Measurements from ENCODE around the gene CAPN8. TPM values are rescaled to one million over a fixed set of nuclear protein-coding genes. Genes with fewer than 3 reads are reported as not detected.
A peak's percentile ranks its signal among the peaks of the same experiment; 100 is the strongest.

CAPN8 gene
- total RNA-seq, 1 donor from 2014 or later, result 1.7 TPM

DNA sequence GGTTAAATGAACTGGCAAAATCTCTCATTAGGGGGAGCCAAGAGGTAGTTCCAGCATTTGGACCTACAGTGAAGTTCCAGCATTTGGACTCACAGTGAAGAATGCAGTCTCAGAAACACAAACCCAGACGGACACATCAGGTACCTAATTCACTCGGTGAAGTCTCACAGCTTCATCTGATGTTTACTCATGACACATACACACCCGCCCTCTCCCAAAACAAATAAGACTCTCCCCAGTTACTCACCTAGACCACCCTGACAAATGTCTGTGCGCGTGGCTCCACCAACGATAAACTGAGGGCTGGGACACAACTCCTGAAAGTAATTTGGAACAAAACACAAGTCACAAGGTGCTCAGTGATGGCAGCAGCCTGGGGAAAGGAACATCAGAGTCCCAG, 11.4 kb downstream of the CAPN8 start:
- no peak for DNase-seq (ENCODE audit: low spot score)

DNA sequence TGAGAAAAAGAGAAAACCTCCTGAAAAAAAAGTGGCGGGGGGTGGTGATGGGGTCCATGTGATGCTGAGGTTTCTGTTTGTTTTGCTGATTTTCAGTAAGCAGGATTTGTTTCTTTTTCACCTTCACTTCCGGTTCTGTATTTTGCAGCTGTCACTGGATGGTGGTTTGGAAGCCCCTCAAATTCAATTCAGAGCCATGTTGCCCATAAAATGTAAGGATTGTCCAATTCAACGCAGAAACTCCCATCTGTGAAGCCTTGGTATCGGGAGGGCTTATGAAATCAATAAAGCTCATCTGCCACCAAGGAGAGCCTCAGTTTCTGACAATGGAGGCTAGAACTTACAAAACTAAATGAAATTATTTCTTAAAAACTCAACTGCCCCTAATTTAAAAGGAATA, 12.1 kb downstream of the CAPN8 start:
- no peak for DNase-seq (ENCODE audit: low spot score)

DNA sequence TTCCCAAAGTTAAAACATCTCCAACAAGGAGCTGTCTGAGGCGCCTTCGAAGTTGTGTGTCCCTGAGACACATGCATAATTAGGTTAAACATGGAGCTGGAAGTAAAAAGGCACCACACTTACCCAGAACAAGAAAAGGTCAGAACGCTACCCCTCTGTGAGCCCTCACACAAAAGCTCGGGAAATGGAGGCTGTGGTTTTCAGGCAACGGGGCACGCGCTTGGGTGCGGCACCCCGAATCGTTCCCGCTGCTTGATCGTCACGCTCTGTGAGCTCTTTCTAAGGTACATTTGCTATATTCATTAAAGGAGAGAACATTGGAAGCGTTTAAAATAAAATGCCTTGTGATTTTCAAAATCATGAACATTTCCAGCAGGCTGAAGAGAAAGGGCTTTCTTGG, 12.5 kb downstream of the CAPN8 start:
- no peak for DNase-seq (ENCODE audit: low spot score)

DNA sequence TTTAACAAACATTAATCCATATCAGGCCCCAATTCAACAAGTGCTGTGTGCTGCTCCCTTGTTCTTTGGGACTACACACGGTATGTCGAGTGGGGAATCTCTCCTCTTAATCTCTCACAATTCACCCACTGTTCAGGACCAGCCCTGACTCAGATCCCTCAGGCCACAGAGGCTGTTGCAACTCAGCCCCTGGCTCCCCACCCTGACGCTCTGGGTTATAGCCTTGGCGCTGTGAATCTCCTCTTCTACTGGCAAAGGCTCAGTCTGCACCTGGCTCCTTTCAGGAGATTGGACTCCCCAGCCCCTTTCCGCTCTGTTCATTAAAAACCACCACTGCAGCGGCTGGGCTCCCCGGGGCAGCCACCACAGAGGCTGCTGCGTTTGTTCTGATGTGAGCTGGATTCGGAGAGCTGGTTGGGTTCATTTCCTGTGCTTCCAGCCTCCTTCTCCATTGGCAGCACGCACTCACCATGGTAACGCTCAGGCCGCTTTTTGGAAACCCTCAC, 13.0 kb downstream of the CAPN8 start:
- no peak for DNase-seq (ENCODE audit: low spot score)

DNA sequence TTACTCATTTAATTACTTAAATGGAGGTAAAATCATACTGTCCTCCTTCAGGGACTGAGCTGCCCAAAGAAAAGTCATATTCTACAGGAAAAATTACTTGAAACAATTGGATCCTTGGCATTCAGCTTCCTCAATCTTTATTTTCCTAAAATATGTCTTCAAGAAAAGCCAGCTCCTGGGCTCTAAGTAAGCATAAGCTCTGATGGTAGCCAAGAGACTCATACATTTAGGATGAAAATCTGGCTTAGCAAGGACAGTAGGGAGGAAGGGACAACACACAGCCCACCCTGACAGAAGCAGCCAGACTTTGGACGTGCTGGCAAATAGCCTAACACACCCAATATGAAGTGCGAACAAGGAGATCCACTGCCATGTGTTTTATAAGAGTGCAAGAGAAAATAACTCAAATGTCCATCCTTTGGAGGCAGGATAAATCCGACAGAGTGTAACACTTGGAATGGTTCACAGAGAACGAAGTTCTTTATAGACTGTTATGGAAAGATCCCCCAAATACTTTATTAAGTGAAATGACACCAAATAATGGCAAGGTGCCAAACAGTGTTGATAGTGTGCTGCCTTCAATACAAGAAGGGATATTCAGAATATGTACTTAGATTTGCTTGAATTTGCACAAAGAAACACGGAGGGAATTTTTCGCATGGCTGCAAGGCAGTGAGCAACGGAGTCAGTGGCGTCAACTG, 14.1 kb downstream of the CAPN8 start:
- DNase-seq (ENCODE audit: low spot score), result no peak

DNA sequence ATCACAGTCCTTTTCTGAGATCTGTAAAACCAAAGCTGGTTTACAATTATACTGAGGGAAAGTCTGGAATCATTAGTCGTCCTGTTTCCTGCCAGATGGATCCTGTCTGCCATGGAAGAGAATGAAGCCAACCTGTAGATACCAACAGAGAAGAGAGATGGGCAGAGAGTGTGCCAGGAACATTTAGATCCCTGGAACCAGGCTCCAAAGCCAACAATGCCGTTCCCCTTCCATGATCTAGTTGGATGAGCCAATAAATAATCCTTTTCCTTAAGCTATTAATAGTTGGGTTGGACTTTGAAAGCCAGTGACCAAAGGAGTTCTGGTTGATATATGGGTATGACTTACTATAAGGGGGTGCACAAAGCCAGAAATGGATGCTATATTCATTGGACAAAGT, 15.0 kb downstream of the CAPN8 start:
- no peak for DNase-seq (ENCODE audit: low spot score)

DNA sequence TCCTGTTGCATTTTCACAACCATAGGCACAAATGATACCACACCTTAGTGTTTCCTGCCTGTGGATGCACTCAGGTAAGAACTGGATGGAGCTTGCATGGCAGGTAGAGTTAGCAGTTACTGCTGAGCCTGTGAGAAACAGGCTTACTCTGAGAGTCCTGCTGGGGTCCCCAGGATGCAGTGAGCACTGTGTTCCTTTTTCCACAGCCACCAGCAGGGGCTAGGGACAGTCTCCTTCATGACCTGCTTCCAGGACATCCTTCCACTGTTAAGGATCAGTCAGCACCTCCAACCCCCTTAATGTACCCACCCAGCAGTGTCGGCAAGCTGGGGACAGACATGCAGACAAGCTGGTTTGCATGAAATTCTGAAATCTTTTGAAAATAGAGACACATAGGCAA, 16.3 kb downstream of the CAPN8 start:
- no peak for DNase-seq (ENCODE audit: low spot score)

DNA sequence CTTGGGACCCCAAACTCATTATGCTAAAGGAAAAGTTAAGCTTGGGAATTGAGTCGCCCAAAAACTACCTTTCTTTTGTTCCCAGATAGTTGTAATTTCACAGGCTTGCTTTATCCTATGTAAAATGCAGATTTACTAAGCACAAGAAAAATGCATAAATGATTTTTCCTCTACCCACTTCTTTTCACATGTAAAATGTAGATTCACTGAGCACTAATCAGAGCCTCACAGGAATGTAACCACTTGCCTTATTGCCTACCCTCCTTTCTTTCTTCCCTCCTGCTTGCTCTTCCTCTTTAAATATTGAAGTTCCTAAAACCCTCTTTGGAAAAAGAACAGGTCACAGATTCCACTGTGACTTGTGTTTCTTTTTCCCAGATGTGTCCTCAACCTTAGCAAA, 18.3 kb downstream of the CAPN8 start:
- no peak for DNase-seq (ENCODE audit: low spot score)

DNA sequence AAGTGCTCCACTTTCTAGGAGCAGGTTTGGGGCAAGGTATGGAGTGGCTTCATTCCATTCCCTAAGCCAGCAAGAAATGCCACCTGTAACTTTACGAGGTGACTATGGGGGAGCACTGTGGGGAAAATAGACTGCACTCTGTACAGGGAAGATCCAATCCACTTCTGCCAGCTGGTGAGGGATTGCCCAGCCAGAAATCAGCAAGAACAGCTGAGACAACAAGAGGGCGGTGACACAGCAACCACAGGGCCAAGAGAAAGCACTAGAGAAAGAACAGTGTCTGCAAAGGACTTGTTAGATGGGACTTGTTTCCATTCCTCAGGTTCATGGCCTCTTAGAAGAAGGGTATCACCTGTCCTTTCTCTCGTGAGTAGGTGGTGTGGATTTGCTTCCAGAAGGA, 19.6 kb downstream of the CAPN8 start:
- DNase-seq (ENCODE audit: low spot score), result no peak

DNA sequence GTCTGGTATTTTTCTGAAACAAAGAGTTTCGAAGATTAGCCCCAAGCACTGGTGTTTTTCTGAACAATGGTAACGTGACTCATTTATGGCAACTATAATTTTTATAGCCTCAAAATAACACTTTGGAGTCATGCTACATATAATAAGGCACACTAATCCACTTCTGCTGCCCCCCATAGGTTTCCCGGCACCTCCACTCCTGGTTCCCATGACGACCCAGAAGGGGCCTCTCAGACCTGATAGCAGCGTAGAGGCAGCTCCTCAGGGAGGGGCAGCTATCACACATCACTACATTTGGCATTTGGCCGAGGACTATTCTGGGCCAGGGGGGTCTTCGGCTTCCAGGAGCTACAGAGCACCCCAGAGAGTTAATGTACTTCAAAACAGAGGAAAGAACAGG, 23.3 kb downstream of the CAPN8 start:
- no peak for DNase-seq (ENCODE audit: low spot score)

DNA sequence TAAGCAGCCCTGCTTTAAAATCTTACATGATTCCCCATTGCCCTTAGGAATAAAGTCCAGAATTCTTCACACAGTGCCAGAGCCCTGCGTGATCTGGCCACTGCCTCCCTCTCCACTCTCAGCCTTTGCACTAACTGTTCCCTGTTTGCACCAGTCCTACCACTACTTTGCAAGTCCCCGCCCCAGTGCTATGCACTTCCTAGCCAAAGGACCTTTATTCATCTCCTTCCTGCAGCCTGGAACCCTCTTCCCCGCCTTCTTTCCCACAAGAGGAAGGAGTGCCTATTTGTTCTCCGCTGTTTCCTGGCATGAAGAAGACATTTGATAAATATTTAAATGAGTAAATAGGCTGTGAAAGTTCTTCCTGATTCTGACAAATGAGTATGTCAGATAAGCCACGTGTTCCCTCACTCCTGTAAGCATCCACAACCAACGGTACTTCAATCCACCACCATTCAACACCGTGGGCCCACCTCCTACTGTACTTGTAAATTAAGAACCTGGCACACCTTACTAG, 23.9 kb downstream of the CAPN8 start:
- no peak for DNase-seq (ENCODE audit: low spot score)

DNA sequence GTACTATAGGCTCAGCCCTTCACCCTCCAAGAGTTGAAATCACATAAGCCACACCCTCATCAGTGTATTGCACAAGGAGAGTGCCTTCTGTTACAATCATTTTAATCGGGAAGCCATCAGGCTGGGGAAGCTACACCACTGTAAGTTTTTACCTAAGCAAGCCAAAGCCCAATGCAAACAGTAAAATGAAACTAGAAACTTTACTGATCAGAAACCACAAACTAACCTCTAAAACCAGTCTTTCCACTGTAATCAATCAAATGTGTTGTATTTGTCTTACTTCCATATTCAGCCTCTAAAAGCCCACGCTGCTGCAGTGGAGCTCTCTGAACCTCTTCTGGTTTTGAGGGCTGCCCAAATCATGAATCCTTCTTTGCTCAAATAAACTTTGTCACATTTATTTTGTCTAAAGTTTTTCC, 26.2 kb downstream of the CAPN8 start:
- no peak for DNase-seq (ENCODE audit: low spot score)

DNA sequence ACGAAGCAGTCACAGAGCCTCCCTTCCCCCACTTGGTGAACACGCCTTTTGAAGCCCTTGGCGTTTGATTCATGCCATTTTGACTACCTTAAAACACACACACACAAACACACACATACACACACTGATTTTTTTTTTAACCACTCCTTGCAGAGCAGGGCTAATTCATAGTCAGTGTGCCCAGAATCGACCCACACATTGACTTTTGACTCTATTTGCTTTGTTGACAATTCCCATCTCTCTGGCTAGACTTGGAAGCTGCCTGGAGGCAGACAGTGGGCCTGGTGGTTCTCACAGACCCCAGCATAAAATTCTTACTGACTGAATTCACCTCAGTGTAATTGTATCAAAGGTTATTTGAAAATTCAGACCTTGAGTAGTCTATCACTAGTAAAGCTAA, 30.3 kb downstream of the CAPN8 start:
- DNase-seq (ENCODE audit: low spot score), result no peak

DNA sequence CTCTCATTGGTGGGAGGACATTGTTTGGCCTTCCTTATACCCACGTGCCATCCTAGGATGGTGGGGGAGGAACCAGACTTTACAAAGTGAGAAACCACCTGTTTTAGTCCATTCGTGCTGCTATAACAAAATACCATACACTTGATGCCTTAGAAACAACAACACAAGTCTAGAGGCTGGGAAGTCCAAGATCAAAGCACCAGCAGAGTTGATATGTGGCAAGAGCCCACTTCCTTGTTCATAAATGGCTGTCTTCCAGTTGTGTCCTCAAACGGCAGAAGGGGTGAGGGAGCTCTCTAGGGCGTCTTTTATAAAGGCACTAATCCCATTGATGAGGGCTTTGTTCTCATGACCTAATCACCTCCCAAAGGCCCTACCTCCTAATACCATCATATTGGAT, 31.1 kb downstream of the CAPN8 start:
- no peak for DNase-seq (ENCODE audit: low spot score)

DNA sequence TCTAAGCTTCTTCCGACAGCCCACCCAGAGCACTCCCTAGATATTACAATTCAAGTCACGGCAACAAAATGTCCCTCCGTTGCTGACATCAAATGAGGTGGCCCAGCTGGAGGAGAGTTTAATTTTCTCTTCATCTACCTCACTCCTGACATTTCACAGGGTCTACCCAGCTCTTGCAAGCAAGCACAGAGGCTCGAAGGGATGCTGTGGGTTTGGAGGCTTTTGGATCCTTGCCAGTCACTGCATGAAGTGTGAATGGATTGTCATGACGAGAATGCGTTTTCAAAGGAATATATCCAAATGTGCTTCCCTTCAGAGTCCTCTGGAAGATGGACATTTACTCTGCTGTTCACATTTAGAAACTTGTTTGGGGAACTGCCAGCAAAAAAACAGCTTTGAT, 33.5 kb downstream of the CAPN8 start:
- DNase-seq (ENCODE audit: low spot score), result no peak

DNA sequence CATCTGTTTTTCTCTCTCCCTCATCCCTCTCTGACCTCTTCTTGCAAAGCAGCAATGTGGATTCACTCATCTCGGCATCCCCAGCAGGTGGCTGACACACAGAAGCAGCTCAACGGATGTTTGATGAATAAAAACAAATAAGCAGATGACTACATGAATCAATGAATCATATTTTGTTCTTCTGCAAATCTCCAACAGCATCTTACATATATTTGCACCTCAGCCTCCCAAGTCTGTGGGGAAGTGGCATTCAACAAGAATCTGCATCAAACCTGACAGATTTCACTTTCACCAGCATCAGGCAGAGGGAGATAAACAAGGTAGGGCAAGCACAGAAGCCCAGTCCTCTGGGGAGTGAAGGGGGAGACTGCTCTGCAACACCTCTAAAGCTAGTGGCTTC, 34.0 kb downstream of the CAPN8 start:
- no peak for DNase-seq (ENCODE audit: low spot score)

DNA sequence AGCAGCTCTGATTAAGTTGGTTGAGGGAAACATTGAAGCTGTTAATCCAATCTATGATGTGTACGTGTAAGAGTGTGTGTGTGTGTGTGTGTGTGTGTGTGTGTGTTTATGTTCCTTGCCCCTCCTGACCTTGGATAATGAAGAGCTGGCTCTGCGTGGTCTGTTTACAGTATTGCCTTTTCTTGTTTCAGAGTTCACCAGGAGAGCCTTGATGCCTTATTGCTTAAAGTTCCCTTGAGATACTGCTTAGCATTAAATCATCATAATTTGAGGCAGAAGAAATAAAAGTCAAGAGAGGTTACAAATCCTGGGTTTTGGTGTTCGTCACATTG, 36.4 kb downstream of the CAPN8 start:
- DNase-seq (ENCODE audit: low spot score), result no peak

DNA sequence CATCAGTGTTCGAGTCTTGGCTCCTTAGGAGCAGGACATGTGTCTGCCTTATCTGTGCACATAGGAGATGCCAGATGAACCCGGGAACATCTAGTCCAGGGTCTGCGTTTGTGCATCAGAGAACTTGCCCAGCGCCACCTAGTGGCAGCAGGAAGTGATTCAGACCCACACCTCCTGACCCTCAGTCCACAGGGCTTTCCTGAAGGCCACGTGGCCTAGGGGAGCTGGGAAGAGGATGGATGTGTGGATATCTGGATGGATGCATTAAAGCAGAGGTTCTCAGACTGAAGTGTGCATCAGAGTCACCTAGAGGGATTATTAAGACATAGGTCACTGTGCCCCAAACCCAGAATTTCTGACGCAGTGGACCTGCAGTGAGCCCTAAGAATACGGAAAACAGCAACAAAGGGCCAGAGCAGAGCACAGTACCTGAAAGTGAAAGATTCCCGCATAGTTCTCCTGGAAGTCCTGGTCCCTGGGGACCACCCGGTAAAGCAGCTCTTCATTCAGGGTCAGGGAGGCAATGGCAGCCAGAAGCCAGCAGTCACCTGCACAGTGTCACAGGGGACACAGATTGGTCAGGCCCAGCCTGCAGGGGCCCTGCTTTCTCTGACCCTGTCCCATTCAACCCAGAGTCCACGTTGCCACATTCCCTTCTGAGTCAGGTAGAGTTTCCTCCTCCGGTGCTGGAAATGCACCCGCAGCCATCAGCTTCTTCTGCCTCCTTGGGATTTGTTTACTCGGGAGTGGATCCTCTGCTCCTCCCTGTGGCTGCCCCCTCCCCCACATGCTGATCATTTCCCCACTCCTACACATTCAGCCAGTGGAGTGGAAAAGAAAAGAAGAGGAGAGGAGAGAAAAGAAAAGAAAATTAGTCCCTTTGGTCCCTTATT, 37.0 kb downstream of the CAPN8 start:
- DNase-seq (ENCODE audit: low spot score), result peak; percentile 26

DNA sequence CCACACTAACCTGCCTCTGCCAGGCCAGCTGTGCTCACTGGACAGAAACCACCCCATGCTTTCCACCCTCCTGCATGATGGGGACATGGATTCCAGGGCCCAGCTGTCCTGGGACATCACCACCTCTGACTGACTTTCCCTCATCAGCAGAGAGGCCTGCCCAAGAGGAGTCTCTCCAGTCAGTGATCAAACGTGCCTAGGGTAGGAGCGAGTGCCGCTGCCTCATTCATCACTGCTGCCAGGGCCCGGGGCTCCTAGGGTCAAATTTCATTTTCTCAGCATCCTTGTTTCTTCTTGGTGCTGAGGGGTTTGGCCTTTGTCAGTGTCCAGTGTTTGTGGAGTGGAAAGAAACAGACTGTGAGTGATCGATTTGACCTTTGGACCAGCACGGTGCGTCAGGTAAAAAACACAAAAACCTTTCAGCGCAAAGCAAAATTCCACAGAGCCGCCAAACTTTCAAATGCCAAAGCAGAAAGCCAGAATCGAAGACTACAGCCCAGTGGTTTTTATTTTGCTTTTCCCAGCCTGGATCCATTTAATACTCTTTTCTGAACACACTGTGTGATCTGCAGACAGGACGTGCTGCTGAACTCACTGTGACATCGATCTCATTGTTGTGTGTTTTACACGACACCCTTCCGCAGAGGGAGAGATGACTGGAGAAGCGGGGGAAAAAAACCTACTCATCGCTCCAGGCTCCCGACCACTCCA, 43.2 kb downstream of the CAPN8 start:
- DNase-seq (ENCODE audit: low spot score), result no peak

DNA sequence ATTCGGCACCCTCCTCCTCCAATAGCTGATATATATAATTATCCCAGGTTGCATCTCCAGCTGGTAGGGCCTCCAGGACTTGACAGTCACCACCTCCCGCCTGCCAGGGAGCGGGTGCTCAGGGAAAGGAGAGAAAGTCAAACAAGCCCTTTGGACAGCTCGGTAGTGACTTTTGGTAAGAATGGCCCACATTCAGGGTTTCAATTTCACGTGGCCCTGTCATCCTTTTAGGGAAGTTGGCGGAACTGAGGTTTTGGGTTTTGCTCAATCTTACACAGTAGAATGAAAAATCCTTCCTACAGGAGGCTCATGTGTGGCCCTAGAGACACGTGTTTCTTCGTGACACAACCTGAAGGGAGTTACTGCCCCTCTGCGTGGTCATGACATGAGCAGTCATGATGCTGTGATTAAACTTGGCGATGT, 44.2 kb downstream of the CAPN8 start:
- peak; percentile 32 for DNase-seq (ENCODE audit: low spot score)

DNA sequence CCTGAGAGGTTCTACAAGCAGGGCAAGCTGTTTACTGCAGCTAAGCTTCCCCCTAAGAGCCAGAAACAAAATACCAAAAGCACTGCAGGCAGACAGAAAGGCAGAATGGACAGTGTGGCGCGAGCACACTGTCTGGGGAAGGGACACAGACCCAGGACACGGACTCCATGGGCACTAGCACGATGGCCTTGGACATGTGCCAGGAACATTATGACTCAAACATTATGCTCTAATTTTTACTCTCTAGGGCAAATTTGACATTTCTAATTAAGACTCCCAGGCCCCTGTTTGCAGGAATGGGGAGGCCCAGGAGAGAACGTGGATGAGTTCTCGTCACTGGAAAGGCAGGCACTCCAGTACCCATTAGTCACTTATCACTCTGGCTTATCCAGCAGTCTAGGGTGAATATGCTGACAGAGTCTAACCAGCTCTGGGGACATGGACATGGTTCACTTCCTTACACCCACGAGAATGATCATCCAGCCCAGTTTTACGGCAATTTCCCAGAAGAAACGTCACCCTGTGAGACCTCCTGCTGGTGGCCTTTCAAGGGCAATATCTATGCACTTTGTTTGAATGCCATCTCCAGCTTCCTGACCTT, 45.1 kb downstream of the CAPN8 start:
- DNase-seq (ENCODE audit: low spot score), result no peak

DNA sequence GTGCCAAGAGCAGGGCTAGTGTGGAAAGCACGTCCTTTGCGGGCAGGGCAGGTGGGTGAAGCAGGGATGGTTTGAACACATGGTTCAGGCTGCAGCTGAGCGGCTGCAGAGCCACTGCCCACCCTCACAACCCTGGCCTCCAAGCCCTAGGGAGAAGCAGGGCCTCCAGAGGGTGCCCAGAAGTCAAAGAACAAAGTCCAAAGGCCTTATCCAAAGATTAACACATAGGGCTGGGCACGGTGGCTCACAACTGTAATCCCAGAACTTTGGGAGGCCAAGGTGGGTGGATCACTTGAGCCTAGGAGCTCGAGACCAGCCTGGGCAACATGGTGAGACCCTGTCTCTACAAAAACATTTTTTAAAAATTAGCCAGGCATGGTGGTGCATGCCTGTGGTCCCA, 46.8 kb downstream of the CAPN8 start:
- DNase-seq (ENCODE audit: low spot score), result no peak

All from umbilical cord (tissue), 2 donors.